AG10803 (cell line): ENCODE measurements around the gene MAGI1.

Experiments used
- DNase-seq: peaks from one replicate; pipeline ENCODE4 v3.0.0; 2010; ENCODE audit warnings: low read depth
- H3K4me3 ChIP-seq: 2 replicates; pipeline ENCODE4 v1.5.1; 2011; ENCODE audit warnings: mild to moderate bottlenecking, low read length, control low read depth
- CTCF ChIP-seq: conservative IDR thresholded peaks from 2 replicates; pipeline ENCODE4 v1.5.1; 2011; ENCODE audit warnings: mild to moderate bottlenecking, low read length, control low read depth, inconsistent platforms

MAGI1 gene

GRCh38 chr3:65422154-65422553 is 616.6 kb downstream of the MAGI1 start:
- DNase-seq: no peak
- H3K4me3 ChIP-seq: no peak overlapping the region
- no peak for TF ChIP-seq CTCF

GRCh38 chr3:65419233-65419632 is 619.5 kb downstream of the MAGI1 start:
- TF ChIP-seq CTCF: no peak
- no peak overlapping the region for H3K4me3 ChIP-seq
- no peak for DNase-seq

GRCh38 chr3:65413891-65414290 is 624.8 kb downstream of the MAGI1 start:
- no peak overlapping the region for H3K4me3 ChIP-seq
- no peak for DNase-seq
- TF ChIP-seq CTCF: no peak

- TF ChIP-seq CTCF: no peak
- no peak for DNase-seq
- no peak overlapping the region for H3K4me3 ChIP-seq
Measured at GRCh38 chr3:65412588-65412987, 626.1 kb downstream of the MAGI1 start.

- H3K4me3 ChIP-seq: no peak overlapping the region
- TF ChIP-seq CTCF: no peak
Measured at GRCh38 chr3:65411367-65411766, 627.4 kb downstream of the MAGI1 start.

GRCh38 chr3:65409176-65409569 is 629.5 kb downstream of the MAGI1 start:
- TF ChIP-seq CTCF: no peak
- DNase-seq: no peak

More at GRCh38 chr3:65411367-65411766, 627.4 kb downstream of the MAGI1 start:
- DNase-seq: no peak

GRCh38 chr3:65408531-65409175 is 630.1 kb downstream of the MAGI1 start:
- no peak for DNase-seq
- no peak overlapping the region for H3K4me3 ChIP-seq
- no peak for TF ChIP-seq CTCF

More at GRCh38 chr3:65409176-65409569, 629.5 kb downstream of the MAGI1 start:
- H3K4me3 ChIP-seq: no peak overlapping the region
